IMR-90 (cell line): Measurements from ENCODE around the gene ANGPTL4. TPM values are rescaled to one million over a fixed set of nuclear protein-coding genes. Genes with fewer than 3 reads are reported as not detected.

Experiments used
- ATAC-seq: fragments of 200-7000 bp; cut with Tn5 transposase; 2 replicates; pipeline ENCODE4 v1.9.1; 2020; ENCODE audit warnings: low read depth, mild to moderate bottlenecking, moderate library complexity
- BruUV-seq: library from RNA; stranded (reverse); fragments of 400-500 nt; replicated peaks from 2 replicates; lab custom pipeline; 2021; lab: Mats Ljungman, UMichigan
- CTCF ChIA-PET: fragments of 300-600 bp; formaldehyde crosslinking; extraction: SDS; loops from one replicate; lab custom pipeline; 2021; ENCODE audit warnings: antibody characterized with exemption; lab: Yijun Ruan, JAX
- POLR2A ChIA-PET: fragments of 300-600 bp; sonication (Branson Sonifier 250); formaldehyde crosslinking; loops from one replicate; lab custom pipeline; 2022; ENCODE audit warnings: antibody characterized with exemption; ENCODE audit not compliant: unreplicated experiment; lab: Charles Lee
- DNase-seq: peaks from one replicate; pipeline ENCODE4 v3.0.0; 2013
- H2AFZ ChIP-seq: replicated peaks from 2 replicates; pipeline ENCODE3; 2013; ENCODE audit warnings: low read length, mild to moderate bottlenecking; ENCODE audit not compliant: poor library complexity
- H2AK5ac ChIP-seq: 2 replicates; pipeline ENCODE4 v1.6.1; 2013; ENCODE audit warnings: low read depth, low read length, inconsistent platforms
- H2AK9ac ChIP-seq: replicated peaks from 2 replicates; pipeline ENCODE3; 2013; ENCODE audit warnings: mild to moderate bottlenecking, low read depth, low read length, moderate library complexity; ENCODE audit not compliant: poor library complexity
- H2BK120ac ChIP-seq: 2 replicates; pipeline ENCODE4 v1.6.1; 2013; ENCODE audit warnings: low read depth, low read length, inconsistent platforms
- H2BK15ac ChIP-seq: 3 replicates; pipeline ENCODE4 v1.6.1; 2013; ENCODE audit warnings: low read depth, low read length, inconsistent platforms
- H2BK20ac ChIP-seq: 2 replicates; pipeline ENCODE4 v1.6.1; 2013; ENCODE audit warnings: low read depth, mild to moderate bottlenecking, inconsistent platforms, low read length, moderate library complexity
- H2BK5ac ChIP-seq: 2 replicates; pipeline ENCODE4 v1.6.1; 2013; ENCODE audit warnings: mild to moderate bottlenecking, low read depth, low read length, inconsistent platforms; ENCODE audit not compliant: poor library complexity, severe bottlenecking
- H3K14ac ChIP-seq: replicated peaks from 2 replicates; pipeline ENCODE4 v1.6.1; 2013; ENCODE audit warnings: low read depth, low read length, inconsistent platforms
- H3K18ac ChIP-seq: 2 replicates; pipeline ENCODE4 v1.6.1; 2013; ENCODE audit warnings: low read depth, low read length, control low read depth
- H3K23ac ChIP-seq: 2 replicates; pipeline ENCODE4 v1.6.1; 2013; ENCODE audit warnings: low read depth, low read length, inconsistent platforms
- H3K27ac ChIP-seq: 2 replicates; pipeline ENCODE4 v1.5.1; 2013; ENCODE audit warnings: mild to moderate bottlenecking, control low read depth, low read length; ENCODE audit not compliant: insufficient read depth
- H3K27me3 ChIP-seq: 2 replicates; pipeline ENCODE4 v1.6.1; 2013; ENCODE audit warnings: low read length; ENCODE audit not compliant: control insufficient read depth, insufficient read depth
- H3K36me3 ChIP-seq: 2 replicates; pipeline ENCODE4 v1.6.1; 2013; ENCODE audit warnings: low read length, mixed read lengths; ENCODE audit not compliant: control insufficient read depth, insufficient read depth
- H3K4ac ChIP-seq: 2 replicates; pipeline ENCODE4 v1.6.1; 2013; ENCODE audit warnings: low read depth, low read length, inconsistent platforms
- H3K4me1 ChIP-seq: 2 replicates; pipeline ENCODE4 v1.6.1; 2013; ENCODE audit warnings: low read length, mixed read lengths; ENCODE audit not compliant: control insufficient read depth, insufficient read depth
- H3K4me2 ChIP-seq: 2 replicates; pipeline ENCODE4 v1.6.1; 2013; ENCODE audit warnings: low read depth, mild to moderate bottlenecking, control low read depth, low read length, moderate library complexity
- H3K4me3 ChIP-seq: 2 replicates; pipeline ENCODE4 v1.5.1; 2013; ENCODE audit warnings: low read depth, mild to moderate bottlenecking, control low read depth, low read length, moderate library complexity; ENCODE audit not compliant: insufficient read depth
- H3K56ac ChIP-seq: 2 replicates; pipeline ENCODE4 v1.6.1; 2013; ENCODE audit warnings: low read length, inconsistent platforms; ENCODE audit not compliant: insufficient read depth; ENCODE audit errors: extremely low read depth
- H3K79me1 ChIP-seq, 2 experiments: 2 replicates each; pipeline ENCODE4 v1.6.1; 2013; ENCODE audit warnings: low read length in 2 of 2, inconsistent platforms in 1 of 2, low read depth in 1 of 2
- H3K9ac ChIP-seq: 2 replicates; pipeline ENCODE4 v1.6.1; 2013; ENCODE audit warnings: low read depth, low read length, control low read depth
- H3K9me1 ChIP-seq: 2 replicates; pipeline ENCODE4 v1.6.1; 2013; ENCODE audit warnings: low read length, inconsistent platforms; ENCODE audit not compliant: insufficient read depth
- H3K9me3 ChIP-seq: 2 replicates; pipeline ENCODE4 v1.6.1; 2013; ENCODE audit warnings: low read length; ENCODE audit not compliant: control insufficient read depth, insufficient read depth
- H4K20me1 ChIP-seq: 2 replicates; pipeline ENCODE4 v1.6.1; 2013; ENCODE audit warnings: low read length, inconsistent platforms; ENCODE audit not compliant: insufficient read depth
- H4K5ac ChIP-seq: 2 replicates; pipeline ENCODE4 v1.6.1; 2013; ENCODE audit warnings: mild to moderate bottlenecking, low read depth, low read length, control low read depth
- H4K8ac ChIP-seq, 2 experiments: 2 replicates each; pipeline ENCODE4 v1.6.1; 2013; ENCODE audit warnings: low read depth in 2 of 2, low read length in 2 of 2, control low read depth in 1 of 2, inconsistent platforms in 1 of 2
- H4K91ac ChIP-seq: 2 replicates; pipeline ENCODE4 v1.6.1; 2013; ENCODE audit warnings: low read depth, low read length, inconsistent platforms; ENCODE audit not compliant: insufficient read depth
- BHLHE40 ChIP-seq: fragments of 150-350 bp; IDR thresholded peaks from 2 replicates; pipeline ENCODE4 v1.6.1; 2016; ENCODE audit warnings: mild to moderate bottlenecking, low read depth, low read length
- CEBPB ChIP-seq: IDR thresholded peaks from 2 replicates; pipeline ENCODE4 v1.6.1; 2012; ENCODE audit warnings: low read depth, low read length, improper control_type of control experiment
- MAFK ChIP-seq: IDR thresholded peaks from 2 replicates; pipeline ENCODE4 v1.6.1; 2012; ENCODE audit warnings: low read depth, low read length, improper control_type of control experiment
- MAZ ChIP-seq: IDR thresholded peaks from 2 replicates; pipeline ENCODE4 v1.6.1; 2012; ENCODE audit warnings: low read depth, mild to moderate bottlenecking, low read length, improper control_type of control experiment, moderate library complexity, borderline replicate concordance
- NFE2L2 ChIP-seq: fragments of 150-350 bp; IDR thresholded peaks from 2 replicates; pipeline ENCODE4 v1.6.1; 2016; ENCODE audit warnings: low read depth, mild to moderate bottlenecking, low read length
- POLR2A ChIP-seq: IDR thresholded peaks from 2 replicates; pipeline ENCODE4 v1.6.1; 2012; ENCODE audit warnings: mild to moderate bottlenecking, low read depth, low read length
- RFX5 ChIP-seq: IDR thresholded peaks from 2 replicates; pipeline ENCODE4 v1.8.0; 2012; ENCODE audit warnings: low read depth, mild to moderate bottlenecking, low read length, moderate library complexity
- WGBS, 2 experiments: methylation state at CpG; one replicate each; pipeline versions ENCODE4 v1.1.5 to v1.1.7; 2013; ENCODE audit warnings: missing lambda C conversion rate in 2 of 2; ENCODE audit not compliant: insufficient read length in 1 of 2; ENCODE audit errors: extremely low coverage in 2 of 2; 5-methylcytosine and 5-hydroxymethylcytosine counted together
- dilution Hi-C: fragments of 300-500 bp; cut with HindIII; formaldehyde crosslinking; loops from one replicate; pipeline ENCODE4 v1.14.3; 2018; ENCODE audit warnings: low sequenced_read_pairs; ENCODE audit not compliant: unreplicated experiment
- in situ Hi-C: fragments of 300-500 bp; cut with MboI; formaldehyde crosslinking; loops from 3 replicates; pipeline ENCODE4 v1.14.3; 2019; ENCODE audit warnings: low sequenced_read_pairs, inconsistent platforms, mixed read lengths
- intact Hi-C: fragments of 100-400 bp; cut with micrococcal nuclease; formaldehyde crosslinking; loops from 2 replicates; pipeline ENCODE4 v1.10.0; 2022
- polyA plus RNA-seq, 3 experiments: library from polyadenylated mRNA; depleted of rRNA; stranded (reverse); fragments of >200 nt; gene quantifications; 2 replicates each; pipeline ENCODE4 v1.2.3, GENCODE V29; 2012; ENCODE audit warnings: low replicate concordance in 1 of 3
- total RNA-seq: library from RNA; depleted of rRNA; stranded (reverse); fragments of >200 nt; gene quantifications from 2 replicates; pipeline ENCODE4 v1.2.3, GENCODE V29; 2012

ANGPTL4 gene
- total and polyA plus RNA-seq, 2 of the 4 experiments (the other 2 are of a cell fraction): 1.4 to 19.1 TPM

DNA sequence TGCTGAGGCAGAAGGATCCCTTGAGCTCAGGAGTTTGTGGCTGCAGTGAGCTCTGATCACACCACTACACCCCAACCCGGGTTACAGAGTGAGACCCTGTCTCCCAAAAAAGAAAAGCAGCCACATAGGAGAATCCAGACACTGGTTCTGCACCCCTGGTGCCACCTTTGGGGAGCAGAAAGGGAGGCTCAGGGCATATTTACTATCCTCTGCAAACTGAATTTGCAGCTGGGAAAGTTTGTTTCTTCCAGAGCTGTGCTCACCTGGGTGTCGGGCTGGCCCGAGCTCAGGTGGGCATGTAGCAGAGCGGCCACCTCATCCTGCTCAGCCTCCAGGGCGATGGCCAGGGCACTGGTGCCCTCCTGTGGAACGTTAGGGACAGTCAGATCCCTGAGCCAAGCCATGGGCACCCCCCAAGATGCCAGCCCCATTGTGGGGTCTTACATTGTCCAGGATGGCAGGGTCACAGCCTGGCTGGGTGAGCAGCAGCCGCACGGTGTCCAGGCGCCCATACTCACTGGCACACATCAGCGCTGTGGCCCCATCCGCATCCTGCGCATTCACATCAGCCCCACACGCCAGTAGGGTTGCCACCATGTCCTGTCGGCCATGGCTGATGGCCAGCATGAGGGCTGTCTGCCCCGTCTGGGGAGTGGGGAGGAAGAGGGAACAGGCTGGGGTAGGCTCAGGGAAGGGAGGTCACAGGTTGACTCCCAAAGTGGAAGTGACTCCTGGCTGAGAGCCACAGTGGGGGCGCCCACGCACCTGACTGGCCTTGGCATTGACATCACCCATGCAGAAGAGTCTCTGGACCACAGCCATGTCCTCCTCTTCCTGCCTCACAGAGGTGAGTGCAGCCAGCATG is 39.5 kb upstream of the ANGPTL4 start (continued):
- TF ChIP-seq RFX5 (no peak), NFE2L2 (no peak)

DNA sequence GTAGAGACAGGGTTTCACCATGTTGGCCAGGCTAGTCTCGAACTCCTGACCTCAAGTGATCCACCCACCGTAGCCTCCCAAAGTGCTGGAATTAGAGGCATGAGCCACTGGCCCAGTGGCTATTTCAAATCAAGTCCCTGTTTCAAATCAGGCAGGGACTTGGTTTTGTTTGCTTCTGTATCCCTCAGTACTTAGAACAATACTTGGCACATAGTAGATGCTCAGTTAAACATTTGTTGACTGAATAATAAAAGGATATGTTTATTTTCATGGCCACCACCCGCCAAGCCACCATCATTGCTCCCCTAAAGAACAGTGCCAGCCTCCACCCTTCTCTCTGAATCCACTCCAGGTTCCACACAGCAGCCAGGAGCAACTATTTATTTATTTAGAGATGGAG is 38.5 kb upstream of the ANGPTL4 start:
- Histone ChIP-seq H2BK15ac (no peak overlapping the region), H2AK5ac (no peak overlapping the region), H4K8ac (no peak overlapping the region), H3K36me3 (peaks cover 13% of the 10 kb centered on the region), H3K79me1 (peaks cover 20 to 43% of the 10 kb centered on the region in 2 experiments), H3K4me1 (peaks cover 7% of the 10 kb centered on the region), H3K23ac (no peak overlapping the region), H3K27ac (no peak overlapping the region), H4K20me1 (peaks cover 31% of the 10 kb centered on the region), H3K9me3 (peaks cover 6% of the 10 kb centered on the region), H3K4ac (no peak overlapping the region), H2BK20ac (no peak overlapping the region), H2BK120ac (no peak overlapping the region), H4K5ac (no peak overlapping the region), H2AFZ (no peak overlapping the region), H3K9me1 (peaks cover 8% of the 10 kb centered on the region; the same call in 1 of the 2 replicates), H3K56ac (no peak overlapping the region), H3K4me3 (no peak overlapping the region), H3K14ac (no peak overlapping the region), H3K18ac (no peak overlapping the region), H2AK9ac (no peak overlapping the region), H3K4me2 (no peak overlapping the region), H4K91ac (no peak overlapping the region), H2BK5ac (no peak overlapping the region), H3K27me3 (peaks cover 2% of the 10 kb centered on the region; the same call in 1 of the 2 replicates), H3K9ac (no peak overlapping the region)
- intact Hi-C loops: no loop called here
- ATAC-seq (no peak), DNase-seq (no peak)
- no CpG with 5 or more reads among the region's 3 CpGs for WGBS, 2 experiments
- ChIA-PET POLR2A (no interaction called here), CTCF (no interaction called here)
- in situ Hi-C loops: no loop called here
- TF ChIP-seq RFX5: no peak
- no peak for TF ChIP-seq POLR2A
- TF ChIP-seq BHLHE40: no peak
- no peak for TF ChIP-seq MAZ
- no peak for TF ChIP-seq MAFK
- no peak for TF ChIP-seq CEBPB
- no TSS peak for BruUV-seq
- dilution Hi-C loops: no loop called here
